Natural killer cell (primary cell): Measurements from ENCODE around the gene P4HB. TPM values are rescaled to one million over a fixed set of nuclear protein-coding genes. Genes with fewer than 3 reads are reported as not detected.

Source experiments
- ATAC-seq, 3 donors: fragments of 150-1000 bp in 2 of 3; fragments of 200-7000 bp in 1 of 3; cut with Tn5 transposase; 1 replicate in 1 of 3; 2 replicates in 2 of 3; pipeline ENCODE4 v1.10.0; 2021; ENCODE audit warnings: mild to moderate bottlenecking in 2 of 3, moderate library complexity in 2 of 3
- DNase-seq, 2 donors: peaks; one replicate each; pipeline versions ENCODE4 v3.0.0 to v3.0.0-alpha.2; 2013 to 2021; ENCODE audit warnings: mixed read lengths in 1 of 2
- H3K27ac ChIP-seq: one replicate; pipeline ENCODE4 v1.5.1; 2013; ENCODE audit warnings: mild to moderate bottlenecking, low read length
- H3K27me3 ChIP-seq: one replicate; pipeline ENCODE4 v1.6.1; 2013; ENCODE audit warnings: low read length; ENCODE audit not compliant: control insufficient read depth, insufficient read depth
- H3K36me3 ChIP-seq: one replicate; pipeline ENCODE4 v1.6.1; 2013; ENCODE audit warnings: low read length; ENCODE audit not compliant: control insufficient read depth, insufficient read depth
- H3K4me1 ChIP-seq: one replicate; pipeline ENCODE4 v1.6.1; 2013; ENCODE audit warnings: low read length; ENCODE audit not compliant: control insufficient read depth, insufficient read depth
- H3K4me3 ChIP-seq: one replicate; pipeline ENCODE4 v1.5.1; 2013; ENCODE audit warnings: low read length
- H3K9me3 ChIP-seq: one replicate; pipeline ENCODE4 v1.6.1; 2013; ENCODE audit warnings: low read length; ENCODE audit not compliant: control insufficient read depth, insufficient read depth
- H3K27ac Mint-ChIP-seq, 2 donors: one replicate each; pipeline ENCODE4 v1.8.0; 2022; ENCODE audit warnings: mild to moderate bottlenecking in 2 of 2, mixed read lengths in 2 of 2, moderate library complexity in 1 of 2
- H3K27me3 Mint-ChIP-seq, 2 donors: one replicate each; pipeline ENCODE4 v1.8.0; 2022; ENCODE audit warnings: low read depth in 2 of 2, mixed read lengths in 2 of 2
- H3K36me3 Mint-ChIP-seq: one replicate; pipeline ENCODE4 v1.8.0; 2022; ENCODE audit warnings: mixed read lengths
- H3K4me1 Mint-ChIP-seq, 2 donors: one replicate each; pipeline ENCODE4 v1.8.0; 2022; ENCODE audit warnings: mixed read lengths in 2 of 2
- H3K4me3 Mint-ChIP-seq: one replicate; pipeline ENCODE4 v1.8.0; 2022; ENCODE audit warnings: mild to moderate bottlenecking, moderate library complexity, mixed read lengths
- H3K9me3 Mint-ChIP-seq, 2 donors: one replicate each; pipeline ENCODE4 v1.8.0; 2022; ENCODE audit warnings: mixed read lengths in 2 of 2
- WGBS: methylation state at CpG from one replicate; pipeline ENCODE4 v1.1.7; 2013; ENCODE audit warnings: missing lambda C conversion rate; ENCODE audit not compliant: insufficient coverage; 5-methylcytosine and 5-hydroxymethylcytosine counted together
- intact Hi-C: fragments of 100-400 bp; cut with micrococcal nuclease; formaldehyde crosslinking; loops from one replicate; pipeline ENCODE4 v1.14.2; 2022
- total RNA-seq, 4 donors: library from RNA; stranded (reverse); fragments of 120-200 nt in 1 of 4; gene quantifications; one replicate each; pipeline versions ENCODE4 v1.2.3 to v1.2.4, GENCODE V29; 2013 to 2022
- TF ChIP-seq, protein P1 (sequence below): fragments of 200-600 bp; IDR thresholded peaks from one replicate; pipeline ENCODE4 v1.8.0; 2022; ENCODE audit warnings: antibody characterized with exemption

Gene P4HB
- total RNA-seq, 3 donors from 2014 or later (not counting 1 experiment from before 2014, with no cell fraction given), result 334 to 468 (median 386) TPM

DNA sequence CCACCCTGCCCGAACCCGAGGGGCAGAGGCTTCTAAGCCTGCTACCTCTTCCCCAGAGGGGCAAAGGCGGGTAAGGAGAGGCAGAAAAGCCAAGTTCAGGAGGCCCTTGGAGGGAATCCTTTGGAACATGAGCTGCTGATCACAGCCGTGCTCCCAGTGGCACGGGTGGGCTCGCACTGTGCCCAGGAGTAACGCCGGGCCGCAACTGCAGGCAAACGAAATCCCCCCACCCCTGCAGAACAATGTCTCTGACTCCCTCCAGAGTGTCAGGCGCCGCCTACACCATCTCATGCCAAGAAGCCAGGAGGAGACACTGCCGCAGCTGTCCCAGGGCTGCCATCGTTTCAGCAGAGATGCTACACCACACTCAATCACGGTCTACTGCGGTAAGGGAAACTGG lies 8.9 kb downstream of the P4HB start:
- H3K4me1 ChIP-seq, result no peaks in the 10 kb centered on the region
- Mint-ChIP-seq H3K4me3 (no peak overlapping the region), H3K36me3 (no peaks in the 10 kb centered on the region), H3K27me3 (no peaks in the 10 kb centered on the region), H3K9me3 (no peaks in the 10 kb centered on the region), H3K27ac (no peak overlapping the region), H3K4me1 (peaks cover 4 to 5% of the 10 kb centered on the region in 2 donors)
- no peak overlapping the region for H3K4me3 ChIP-seq
- peaks cover 58% of the 10 kb centered on the region for H3K36me3 ChIP-seq
- H3K27ac ChIP-seq, result no peak overlapping the region
- no peaks in the 10 kb centered on the region for H3K27me3 ChIP-seq
- intact Hi-C loops, result no loop called here
- 96% methylated on average over 16 of the region's 16 CpGs for WGBS
- no peaks in the 10 kb centered on the region for H3K9me3 ChIP-seq
- DNase-seq, result no peak
- no peak for ATAC-seq
- TF ChIP-seq, protein P1, sequence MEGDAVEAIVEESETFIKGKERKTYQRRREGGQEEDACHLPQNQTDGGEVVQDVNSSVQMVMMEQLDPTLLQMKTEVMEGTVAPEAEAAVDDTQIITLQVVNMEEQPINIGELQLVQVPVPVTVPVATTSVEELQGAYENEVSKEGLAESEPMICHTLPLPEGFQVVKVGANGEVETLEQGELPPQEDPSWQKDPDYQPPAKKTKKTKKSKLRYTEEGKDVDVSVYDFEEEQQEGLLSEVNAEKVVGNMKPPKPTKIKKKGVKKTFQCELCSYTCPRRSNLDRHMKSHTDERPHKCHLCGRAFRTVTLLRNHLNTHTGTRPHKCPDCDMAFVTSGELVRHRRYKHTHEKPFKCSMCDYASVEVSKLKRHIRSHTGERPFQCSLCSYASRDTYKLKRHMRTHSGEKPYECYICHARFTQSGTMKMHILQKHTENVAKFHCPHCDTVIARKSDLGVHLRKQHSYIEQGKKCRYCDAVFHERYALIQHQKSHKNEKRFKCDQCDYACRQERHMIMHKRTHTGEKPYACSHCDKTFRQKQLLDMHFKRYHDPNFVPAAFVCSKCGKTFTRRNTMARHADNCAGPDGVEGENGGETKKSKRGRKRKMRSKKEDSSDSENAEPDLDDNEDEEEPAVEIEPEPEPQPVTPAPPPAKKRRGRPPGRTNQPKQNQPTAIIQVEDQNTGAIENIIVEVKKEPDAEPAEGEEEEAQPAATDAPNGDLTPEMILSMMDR, result no peak

DNA sequence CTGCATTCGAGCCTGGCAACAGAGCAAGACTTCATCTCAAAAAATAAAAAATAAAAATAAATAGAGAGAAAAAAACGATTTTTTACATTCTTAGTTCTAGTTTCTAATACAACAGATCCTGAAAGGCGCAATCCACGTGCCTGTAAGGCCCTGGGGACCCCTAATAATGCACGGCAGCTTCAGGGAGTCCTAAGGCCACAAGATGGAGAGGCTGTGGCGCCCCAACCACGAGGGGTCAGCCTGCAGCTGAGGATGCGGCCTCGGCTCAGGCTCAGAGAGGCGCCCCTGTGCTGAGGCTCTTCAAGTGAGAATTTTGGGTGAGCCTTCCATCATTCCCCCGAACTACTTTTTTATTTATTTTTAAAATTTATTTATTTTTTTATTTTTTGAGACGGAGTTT lies 10.9 kb downstream of the P4HB start:
- no peak for ATAC-seq
- H3K4me3 ChIP-seq, result no peak overlapping the region
- Mint-ChIP-seq H3K9me3 (no peaks in the 10 kb centered on the region), H3K27me3 (no peaks in the 10 kb centered on the region), H3K4me3 (no peak overlapping the region), H3K27ac (no peak overlapping the region), H3K36me3 (no peaks in the 10 kb centered on the region), H3K4me1 (peaks cover 0 to 4% of the 10 kb centered on the region in 2 donors)
- no peaks in the 10 kb centered on the region for H3K4me1 ChIP-seq
- no peaks in the 10 kb centered on the region for H3K9me3 ChIP-seq
- H3K36me3 ChIP-seq, result peaks cover 66% of the 10 kb centered on the region
- H3K27ac ChIP-seq, result no peak overlapping the region
- TF ChIP-seq, protein P1, result no peak
- intact Hi-C loops, result no loop called here
- DNase-seq, result no peak
- 98% methylated on average over 9 of the region's 12 CpGs for WGBS
- no peaks in the 10 kb centered on the region for H3K27me3 ChIP-seq

DNA sequence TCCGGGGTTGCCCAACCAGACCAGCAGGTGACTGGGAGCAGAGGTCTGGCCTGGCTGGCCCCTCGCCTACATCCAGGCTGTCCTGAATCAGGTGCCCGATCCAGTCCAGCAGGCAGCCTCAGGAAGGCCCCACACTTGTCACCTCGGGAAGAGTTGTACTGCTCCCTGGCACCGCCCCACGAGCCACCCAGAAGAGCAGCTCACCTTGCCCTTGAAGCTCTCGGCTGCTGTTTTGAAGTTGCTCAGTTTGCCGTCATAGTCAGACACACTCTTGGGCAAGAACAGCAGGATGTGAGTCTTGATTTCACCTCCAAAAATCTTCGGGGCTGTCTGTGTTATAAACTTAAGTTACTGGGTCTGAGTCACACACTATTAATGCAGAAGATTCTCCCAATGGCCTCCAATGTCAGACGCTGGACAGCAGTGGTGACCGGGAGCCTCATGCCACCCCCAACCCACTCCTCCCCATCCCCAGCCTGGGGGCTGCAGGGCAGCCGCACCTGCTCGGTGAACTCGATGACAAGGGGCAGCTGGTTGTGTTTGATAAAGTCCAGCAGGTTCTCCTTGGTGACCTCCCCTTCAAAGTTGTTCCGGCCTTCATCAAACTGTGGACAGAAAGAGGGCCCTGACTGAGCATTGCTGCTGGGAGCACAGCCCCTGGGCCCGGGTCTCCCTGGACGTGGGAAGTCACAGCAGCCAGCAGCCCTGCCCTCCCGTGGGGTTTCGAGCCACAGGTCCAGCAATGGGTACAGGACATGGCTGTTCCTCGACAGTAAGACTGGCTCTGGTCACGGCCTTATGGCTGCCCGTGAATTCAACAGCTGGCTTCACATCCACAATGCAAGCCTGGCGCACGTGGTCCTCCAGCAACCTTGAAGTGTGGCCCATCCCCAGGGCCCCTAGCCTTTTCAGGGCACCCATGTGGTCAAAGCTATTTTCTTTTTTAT lies 13.3 kb downstream of the P4HB start:
- Mint-ChIP-seq H3K27me3 (no peaks in the 10 kb centered on the region), H3K27ac (no peak overlapping the region), H3K4me3 (no peak overlapping the region), H3K36me3 (no peaks in the 10 kb centered on the region), H3K4me1 (no peaks in the 10 kb centered on the region), H3K9me3 (no peaks in the 10 kb centered on the region)
- ATAC-seq, result no peak
- no peaks in the 10 kb centered on the region for H3K9me3 ChIP-seq
- 96% methylated on average over 23 of the region's 24 CpGs for WGBS
- H3K27me3 ChIP-seq, result no peaks in the 10 kb centered on the region
- H3K36me3 ChIP-seq, result peaks cover 66% of the 10 kb centered on the region
- H3K4me1 ChIP-seq, result no peaks in the 10 kb centered on the region
- no peak overlapping the region for H3K27ac ChIP-seq
- TF ChIP-seq, protein P1, result no peak
- no peak overlapping the region for H3K4me3 ChIP-seq
- intact Hi-C loops, result no loop called here
- DNase-seq, result no peak
